Immature natural killer cell (primary cell): ENCODE data around the gene PKD1L1. TPM values are rescaled to one million over a fixed set of nuclear protein-coding genes. Genes with fewer than 3 reads are reported as not detected.

Experiments
- DNase-seq, 3 donors: peaks; one replicate each; pipeline ENCODE4 v3.0.0; 2022; ENCODE audit warnings: mixed read lengths in 1 of 3
- H3K27ac Mint-ChIP-seq, 6 donors: one replicate each; pipeline ENCODE4 v1.8.0; 2020; ENCODE audit warnings: mixed read lengths in 6 of 6, mild to moderate bottlenecking in 5 of 6, inconsistent platforms in 4 of 6, moderate library complexity in 3 of 6
- H3K27me3 Mint-ChIP-seq, 3 donors: one replicate each; pipeline ENCODE4 v1.8.0; 2020 to 2021; ENCODE audit warnings: low read depth in 3 of 3, mild to moderate bottlenecking in 3 of 3, mixed read lengths in 3 of 3, moderate library complexity in 3 of 3, inconsistent platforms in 1 of 3
- H3K36me3 Mint-ChIP-seq, 3 donors: one replicate each; pipeline ENCODE4 v1.8.0; 2020; ENCODE audit warnings: mixed read lengths in 3 of 3, inconsistent platforms in 2 of 3, mild to moderate bottlenecking in 2 of 3
- H3K4me1 Mint-ChIP-seq, 2 donors: one replicate each; pipeline ENCODE4 v1.8.0; 2020; ENCODE audit warnings: inconsistent platforms in 2 of 2, mild to moderate bottlenecking in 2 of 2, mixed read lengths in 2 of 2, moderate library complexity in 1 of 2
- H3K4me3 Mint-ChIP-seq, 5 donors: one replicate each; pipeline ENCODE4 v1.8.0; 2020; ENCODE audit warnings: mild to moderate bottlenecking in 5 of 5, mixed read lengths in 5 of 5, inconsistent platforms in 3 of 5, moderate library complexity in 3 of 5
- H3K9me3 Mint-ChIP-seq, 6 donors: one replicate each; pipeline ENCODE4 v1.8.0; 2020; ENCODE audit warnings: mild to moderate bottlenecking in 6 of 6, mixed read lengths in 6 of 6, inconsistent platforms in 4 of 6, moderate library complexity in 3 of 6
- polyA plus RNA-seq, 3 donors: library from polyadenylated mRNA; unstranded; fragments of 300-500 nt; fragmentation: Illumina TruSeq; gene quantifications; one replicate each; pipeline ENCODE4 v1.2.3, GENCODE V29; 2021

Gene PKD1L1
- polyA plus RNA-seq, 3 donors from 2014 or later = 0.03 TPM; not detected in 2

DNA sequence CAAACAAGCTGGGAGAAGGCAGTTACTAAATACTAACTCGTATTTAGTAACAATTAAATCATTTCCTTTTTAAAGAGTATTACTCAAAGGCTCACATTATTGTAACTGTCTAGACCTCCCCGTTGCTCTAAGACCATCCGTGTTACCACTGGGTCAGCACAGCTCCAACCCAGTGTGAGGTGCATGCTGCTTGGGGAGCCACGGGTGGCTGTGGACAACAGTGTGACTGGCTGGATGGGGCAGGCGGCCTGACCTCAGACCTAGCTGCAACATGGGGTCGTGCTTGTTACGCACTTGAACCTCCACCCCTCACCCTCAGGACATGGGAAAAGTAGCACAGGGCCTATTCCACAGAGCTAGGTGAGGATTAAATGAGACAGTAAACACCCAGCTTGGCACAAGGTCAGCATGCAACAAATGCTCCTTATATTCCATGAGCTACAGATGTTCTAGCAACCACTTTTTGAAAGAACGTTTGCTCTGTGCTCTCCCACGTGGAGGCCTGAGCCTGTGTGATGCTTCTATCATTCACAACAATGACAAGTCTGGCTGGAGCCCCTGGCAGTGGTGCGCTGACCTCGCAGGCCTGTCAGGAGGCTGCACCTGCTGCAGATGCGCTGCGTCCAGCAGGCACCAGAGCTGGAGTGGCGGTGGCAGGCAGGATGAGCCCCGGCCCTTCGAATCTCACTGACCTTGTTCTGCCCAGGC, 135.7 kb downstream of the PKD1L1 start:
- H3K9me3 Mint-ChIP-seq = no peaks in the 10 kb centered on the region
- no peak for DNase-seq
- H3K4me1 Mint-ChIP-seq = no peaks in the 10 kb centered on the region
- no peaks in the 10 kb centered on the region for H3K36me3 Mint-ChIP-seq
- H3K4me3 Mint-ChIP-seq = no peak overlapping the region
- no peak overlapping the region for H3K27ac Mint-ChIP-seq
- no peaks in the 10 kb centered on the region for H3K27me3 Mint-ChIP-seq

- no peaks in the 10 kb centered on the region for H3K4me1 Mint-ChIP-seq
Measured at GRCh38 chr7:47811632-47812380, 136.5 kb downstream of the PKD1L1 start.

GRCh38 chr7:47809387-47809786, 138.9 kb downstream of the PKD1L1 start:
- Mint-ChIP-seq H3K27me3 (no peaks in the 10 kb centered on the region), H3K4me3 (no peak overlapping the region), H3K9me3 (no peaks in the 10 kb centered on the region), H3K36me3 (no peaks in the 10 kb centered on the region), H3K4me1 (no peaks in the 10 kb centered on the region), H3K27ac (no peak overlapping the region)
- no peak for DNase-seq

More at GRCh38 chr7:47811632-47812380, 136.5 kb downstream of the PKD1L1 start:
- no peaks in the 10 kb centered on the region for H3K36me3 Mint-ChIP-seq
- no peak for DNase-seq
- no peak overlapping the region for H3K4me3 Mint-ChIP-seq
- no peak overlapping the region for H3K27ac Mint-ChIP-seq
- no peaks in the 10 kb centered on the region for H3K9me3 Mint-ChIP-seq
- no peaks in the 10 kb centered on the region for H3K27me3 Mint-ChIP-seq

GRCh38 chr7:47808321-47808720, 139.9 kb downstream of the PKD1L1 start:
- H3K4me3 Mint-ChIP-seq = no peak overlapping the region
- no peaks in the 10 kb centered on the region for H3K36me3 Mint-ChIP-seq
- H3K27me3 Mint-ChIP-seq = no peaks in the 10 kb centered on the region
- no peaks in the 10 kb centered on the region for H3K9me3 Mint-ChIP-seq
- H3K4me1 Mint-ChIP-seq = no peaks in the 10 kb centered on the region
- no peak for DNase-seq
- H3K27ac Mint-ChIP-seq = no peak overlapping the region

DNA sequence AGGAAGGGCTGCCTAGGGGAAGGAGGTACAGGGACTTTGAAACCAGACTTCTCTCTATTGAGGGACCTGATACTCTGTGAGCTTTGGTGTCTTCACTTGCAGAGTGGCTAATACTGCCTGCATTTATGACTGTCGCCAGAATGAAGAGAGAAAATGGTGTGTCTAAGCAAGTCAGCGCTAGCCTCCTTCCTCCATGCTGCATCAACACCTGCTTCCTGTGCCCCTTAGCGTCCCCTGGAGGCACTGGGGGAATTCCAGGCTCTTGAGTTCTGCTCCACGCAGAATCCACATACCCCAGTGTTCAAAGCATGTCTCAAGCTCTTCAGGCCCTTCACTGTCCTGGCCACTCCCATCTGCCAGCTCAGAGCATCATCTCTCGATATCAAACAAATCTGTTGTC, 140.5 kb downstream of the PKD1L1 start:
- Mint-ChIP-seq H3K4me3 (no peak overlapping the region), H3K4me1 (no peaks in the 10 kb centered on the region), H3K27ac (no peak overlapping the region), H3K36me3 (no peaks in the 10 kb centered on the region), H3K9me3 (no peaks in the 10 kb centered on the region), H3K27me3 (peaks cover 0 to 2% (median 0%) of the 10 kb centered on the region in 3 donors)
- no peak for DNase-seq

GRCh38 chr7:47807126-47807525, 141.1 kb downstream of the PKD1L1 start:
- peaks cover 0 to 2% (median 0%) of the 10 kb centered on the region in 3 donors for H3K27me3 Mint-ChIP-seq
- H3K27ac Mint-ChIP-seq = no peak overlapping the region
- H3K9me3 Mint-ChIP-seq = no peaks in the 10 kb centered on the region
- no peak for DNase-seq
- no peaks in the 10 kb centered on the region for H3K36me3 Mint-ChIP-seq
- no peaks in the 10 kb centered on the region for H3K4me1 Mint-ChIP-seq
- no peak overlapping the region for H3K4me3 Mint-ChIP-seq

- H3K4me1 Mint-ChIP-seq = no peaks in the 10 kb centered on the region
- H3K4me3 Mint-ChIP-seq = no peak overlapping the region
- DNase-seq = no peak
- H3K9me3 Mint-ChIP-seq = no peaks in the 10 kb centered on the region
- no peaks in the 10 kb centered on the region for H3K36me3 Mint-ChIP-seq
- peaks cover 0 to 2% (median 0%) of the 10 kb centered on the region in 3 donors for H3K27me3 Mint-ChIP-seq
- H3K27ac Mint-ChIP-seq = no peak overlapping the region
Measured at GRCh38 chr7:47806701-47807103, 141.6 kb downstream of the PKD1L1 start.

- Mint-ChIP-seq H3K9me3 (no peaks in the 10 kb centered on the region), H3K4me3 (no peak overlapping the region), H3K4me1 (no peaks in the 10 kb centered on the region), H3K27me3 (peaks cover 0 to 2% (median 0%) of the 10 kb centered on the region in 3 donors), H3K27ac (no peak overlapping the region), H3K36me3 (no peaks in the 10 kb centered on the region)
- no peak for DNase-seq
Measured at GRCh38 chr7:47804767-47805545, 143.3 kb downstream of the PKD1L1 start.

DNA sequence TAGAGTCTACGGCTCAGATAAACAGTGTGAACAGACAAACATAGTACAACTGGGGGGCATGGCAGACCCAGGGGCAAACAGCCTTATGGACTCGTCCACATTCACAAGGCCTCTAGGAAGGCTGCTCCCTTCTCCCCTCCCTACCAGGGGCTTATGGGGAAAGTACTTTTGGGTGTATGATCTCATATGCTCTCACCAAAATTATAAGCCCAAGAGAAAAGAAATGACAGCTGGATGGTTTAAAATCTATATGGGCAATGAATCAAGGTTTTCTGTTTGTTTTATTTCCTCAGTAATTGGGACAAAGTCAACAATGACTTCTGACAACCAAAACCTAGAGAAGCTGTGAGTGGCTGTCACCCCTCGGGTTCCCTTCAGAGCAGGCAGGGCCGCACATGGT, 144.4 kb downstream of the PKD1L1 start:
- DNase-seq = no peak
- no peaks in the 10 kb centered on the region for H3K36me3 Mint-ChIP-seq
- no peak overlapping the region for H3K27ac Mint-ChIP-seq
- no peak overlapping the region for H3K4me3 Mint-ChIP-seq
- H3K27me3 Mint-ChIP-seq = peaks cover 0 to 2% (median 0%) of the 10 kb centered on the region in 3 donors
- H3K9me3 Mint-ChIP-seq = no peaks in the 10 kb centered on the region
- no peaks in the 10 kb centered on the region for H3K4me1 Mint-ChIP-seq

GRCh38 chr7:47803025-47803424, 145.2 kb downstream of the PKD1L1 start:
- no peaks in the 10 kb centered on the region for H3K4me1 Mint-ChIP-seq
- no peak overlapping the region for H3K27ac Mint-ChIP-seq
- no peaks in the 10 kb centered on the region for H3K9me3 Mint-ChIP-seq
- DNase-seq = no peak
- H3K27me3 Mint-ChIP-seq = peaks cover 0 to 2% (median 0%) of the 10 kb centered on the region in 3 donors
- H3K36me3 Mint-ChIP-seq = no peaks in the 10 kb centered on the region
- H3K4me3 Mint-ChIP-seq = no peak overlapping the region

- Mint-ChIP-seq H3K27ac (no peak overlapping the region), H3K27me3 (peaks cover 0 to 2% (median 0%) of the 10 kb centered on the region in 3 donors), H3K9me3 (no peaks in the 10 kb centered on the region), H3K4me1 (no peaks in the 10 kb centered on the region), H3K4me3 (no peak overlapping the region), H3K36me3 (no peaks in the 10 kb centered on the region)
- DNase-seq = no peak
Measured at GRCh38 chr7:47801423-47801822, 146.8 kb downstream of the PKD1L1 start.

GRCh38 chr7:47799524-47799923, 148.7 kb downstream of the PKD1L1 start:
- no peak for DNase-seq
- peaks cover 0 to 2% (median 2%) of the 10 kb centered on the region in 3 donors for H3K27me3 Mint-ChIP-seq
- no peak overlapping the region for H3K4me3 Mint-ChIP-seq
- H3K27ac Mint-ChIP-seq = peak overlapping the region in 1 of 6 donors; percentile 3
- H3K36me3 Mint-ChIP-seq = no peaks in the 10 kb centered on the region
- H3K4me1 Mint-ChIP-seq = no peaks in the 10 kb centered on the region
- H3K9me3 Mint-ChIP-seq = no peaks in the 10 kb centered on the region

DNA sequence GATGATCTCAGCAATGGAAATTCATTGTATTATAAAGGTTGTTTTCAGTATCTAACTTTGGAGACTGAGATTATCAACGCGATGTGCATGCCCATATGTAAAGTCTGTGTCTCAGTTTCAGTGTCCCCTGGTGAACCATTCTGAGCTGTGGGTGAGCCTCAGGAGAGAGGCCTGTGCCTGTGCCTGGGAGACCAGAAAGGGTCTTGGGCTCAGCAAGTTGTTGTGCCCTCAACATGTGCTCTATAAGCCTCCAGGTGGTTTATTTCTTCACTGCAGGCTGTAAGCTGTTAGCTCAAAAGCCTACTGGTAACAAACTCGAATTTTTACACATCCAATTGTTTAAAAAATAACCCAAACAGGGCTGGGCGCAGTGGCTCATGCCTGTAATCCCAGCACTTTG, 151.9 kb downstream of the PKD1L1 start:
- Mint-ChIP-seq H3K27ac (no peak overlapping the region), H3K9me3 (no peaks in the 10 kb centered on the region), H3K27me3 (peaks cover 0 to 2% (median 2%) of the 10 kb centered on the region in 3 donors), H3K4me1 (no peaks in the 10 kb centered on the region), H3K4me3 (no peak overlapping the region), H3K36me3 (no peaks in the 10 kb centered on the region)
- no peak for DNase-seq

DNA sequence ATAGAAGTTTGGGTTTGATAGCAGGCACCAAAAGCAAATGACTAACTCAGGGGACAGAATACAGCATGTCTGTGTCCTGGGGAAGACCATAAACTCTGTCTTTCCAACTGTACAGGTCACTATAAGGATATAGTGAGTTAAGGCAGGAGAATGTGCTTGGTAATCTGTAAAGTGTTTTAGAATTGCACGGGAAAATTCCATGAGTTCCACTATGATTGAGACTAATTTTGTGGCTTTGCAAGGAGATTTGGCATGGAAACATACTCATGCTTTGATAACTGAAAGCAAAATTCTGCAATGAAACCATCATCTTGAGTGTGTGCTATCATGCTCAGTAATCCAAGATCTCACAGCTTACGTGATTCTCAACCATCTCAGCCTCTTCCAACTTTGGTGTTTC, 152.6 kb downstream of the PKD1L1 start:
- no peak for DNase-seq
- H3K4me3 Mint-ChIP-seq = no peak overlapping the region
- H3K9me3 Mint-ChIP-seq = peaks cover 0 to 1% (median 0%) of the 10 kb centered on the region in 6 donors
- H3K27ac Mint-ChIP-seq = no peak overlapping the region
- no peaks in the 10 kb centered on the region for H3K4me1 Mint-ChIP-seq
- peaks cover 0 to 2% (median 2%) of the 10 kb centered on the region in 3 donors for H3K27me3 Mint-ChIP-seq
- no peaks in the 10 kb centered on the region for H3K36me3 Mint-ChIP-seq
